ENCODE data around the gene SLC6A3.

- no peak for TF ChIP-seq CTCF (conservative IDR thresholded peaks at IDR 0.05; ENCODE audit: low read length)
- no peak for TF ChIP-seq EZH2phosphoT487 (IDR thresholded peaks at IDR 0.05; ENCODE audit: borderline replicate concordance, low read depth, low read length)
Observed at GRCh38 chr5:1481959-1482331, 36.7 kb upstream of the SLC6A3 start.

Measured in OCI-LY7 (cell line).